A673 (cell line): ENCODE measurements around the gene C1orf159. TPM values are rescaled to one million over a fixed set of nuclear protein-coding genes. Genes with fewer than 3 reads are reported as not detected.

ENCODE experiments used
- BruUV-seq: library from RNA; stranded (reverse); fragments of 400-500 nt; replicated peaks from 2 replicates; lab custom pipeline; 2021; lab: Mats Ljungman, UMichigan
- CTCF ChIA-PET: fragments of 300-600 bp; sonication (Branson Sonifier 250); formaldehyde crosslinking; loops from one replicate; lab custom pipeline; 2022; ENCODE audit warnings: antibody characterized with exemption; lab: Charles Lee
- POLR2A ChIA-PET: fragments of 300-600 bp; sonication (Branson Sonifier 250); formaldehyde crosslinking; loops from one replicate; lab custom pipeline; 2022; ENCODE audit warnings: antibody characterized with exemption; ENCODE audit not compliant: low non-redundant PET; lab: Charles Lee
- DNase-seq: peaks from one replicate; pipeline ENCODE4 v3.0.0-alpha.2; 2015; ENCODE audit warnings: low spot score
- H3K27ac ChIP-seq: fragments of 200-600 bp; sonication (generic); 2 replicates; pipeline ENCODE4 v1.5.1; 2016; ENCODE audit warnings: mixed run types, low read depth, mild to moderate bottlenecking, mixed read lengths, antibody characterized with exemption, low read length; ENCODE audit not compliant: poor library complexity, severe bottlenecking
- H3K27me3 ChIP-seq: fragments of 200-600 bp; sonication (generic); replicated peaks from 2 replicates; pipeline ENCODE4 v1.6.1; 2017; ENCODE audit warnings: mixed run types, low read depth, mild to moderate bottlenecking, mixed read lengths, antibody characterized with exemption, low read length; ENCODE audit not compliant: insufficient read depth, poor library complexity
- H3K36me3 ChIP-seq: fragments of 200-600 bp; sonication (generic); 2 replicates; pipeline ENCODE4 v1.6.1; 2016; ENCODE audit warnings: mixed run types, mild to moderate bottlenecking, mixed read lengths, antibody characterized with exemption, low read length; ENCODE audit not compliant: insufficient read depth, poor library complexity, severe bottlenecking
- H3K4me1 ChIP-seq: fragments of 200-600 bp; sonication (generic); 2 replicates; pipeline ENCODE4 v1.6.1; 2017; ENCODE audit warnings: mixed run types, mild to moderate bottlenecking, mixed read lengths, antibody characterized with exemption, low read length; ENCODE audit not compliant: insufficient read depth, poor library complexity, severe bottlenecking
- H3K4me3 ChIP-seq: fragments of 200-600 bp; sonication (generic); 2 replicates; pipeline ENCODE4 v1.5.1; 2016; ENCODE audit warnings: low read depth, mixed run types, mild to moderate bottlenecking, mixed read lengths, low read length; ENCODE audit not compliant: poor library complexity, severe bottlenecking
- H3K9me3 ChIP-seq: fragments of 200-600 bp; sonication (generic); 2 replicates; pipeline ENCODE4 v1.6.1; 2016; ENCODE audit warnings: mixed run types, low read depth, mild to moderate bottlenecking, mixed read lengths, antibody characterized with exemption, low read length; ENCODE audit not compliant: poor library complexity, severe bottlenecking
- CTCF ChIP-seq: fragments of 300-800, 200-600 bp; sonication (generic); conservative IDR thresholded peaks from 2 replicates; pipeline ENCODE4 v1.5.1; 2017; ENCODE audit warnings: low read depth, mild to moderate bottlenecking, antibody characterized with exemption, low read length, moderate library complexity, mixed read lengths
- EZH2 ChIP-seq: fragments of 200-600 bp; sonication (generic); IDR thresholded peaks from 2 replicates; pipeline ENCODE4 v1.6.1; 2017; ENCODE audit warnings: borderline replicate concordance, low read depth, mild to moderate bottlenecking, mixed read lengths, antibody characterized with exemption, low read length; ENCODE audit not compliant: poor library complexity, severe bottlenecking
- intact Hi-C: fragments of 100-400 bp; cut with micrococcal nuclease; formaldehyde crosslinking; loops from one replicate; pipeline ENCODE4 v1.10.0; 2022; ENCODE audit not compliant: unreplicated experiment
- total RNA-seq: library from RNA; stranded (reverse); gene quantifications from 2 replicates; pipeline ENCODE4 v1.2.3, GENCODE V29; 2021

Gene C1orf159
- total RNA-seq, 1 experiment from 2014 or later = 26.8 TPM

- no TSS peak for BruUV-seq
- ChIA-PET CTCF (no interaction called here), POLR2A (no interaction called here)
- intact Hi-C loops = no loop called here
- no peaks in the 10 kb centered on the region for H3K27me3 ChIP-seq
- no peak overlapping the region for H3K27ac ChIP-seq
- no peak for DNase-seq
- TF ChIP-seq EZH2 = no peak
- TF ChIP-seq CTCF = no peak
- no peaks in the 10 kb centered on the region for H3K36me3 ChIP-seq
- H3K9me3 ChIP-seq = peaks cover 3% of the 10 kb centered on the region
- no peak overlapping the region for H3K4me3 ChIP-seq
- H3K4me1 ChIP-seq = no peaks in the 10 kb centered on the region
Measured at GRCh38 chr1:1148569-1148968, 32.7 kb upstream of the C1orf159 start.

- Histone ChIP-seq H3K4me1 (no peaks in the 10 kb centered on the region), H3K9me3 (peaks cover under 1% of the 10 kb centered on the region), H3K36me3 (no peaks in the 10 kb centered on the region), H3K4me3 (no peak overlapping the region), H3K27me3 (no peaks in the 10 kb centered on the region), H3K27ac (no peak overlapping the region)
- TF ChIP-seq EZH2 = no peak
- no peak for TF ChIP-seq CTCF
- intact Hi-C loops = no loop called here
- no TSS peak for BruUV-seq
- DNase-seq = no peak
- CTCF ChIA-PET = no interaction called here
- POLR2A ChIA-PET = no interaction called here
Measured at GRCh38 chr1:1148061-1148460, 32.2 kb upstream of the C1orf159 start.

- H3K4me3 ChIP-seq = no peak overlapping the region
- TF ChIP-seq CTCF (no peak), EZH2 (no peak)
- H3K27me3 ChIP-seq = no peaks in the 10 kb centered on the region
- ChIA-PET CTCF (no interaction called here), POLR2A (no interaction called here)
- intact Hi-C loops = no loop called here
- DNase-seq = no peak
- H3K4me1 ChIP-seq = no peaks in the 10 kb centered on the region
- no TSS peak for BruUV-seq
- H3K36me3 ChIP-seq = no peaks in the 10 kb centered on the region
- no peak overlapping the region for H3K27ac ChIP-seq
- no peaks in the 10 kb centered on the region for H3K9me3 ChIP-seq
Measured at GRCh38 chr1:1146596-1146995, 30.7 kb upstream of the C1orf159 start.
